ENCODE data around the gene THAP8. TPM values are rescaled to one million over a fixed set of nuclear protein-coding genes. Genes with fewer than 3 reads are reported as not detected.

THAP8 gene
- total and polyA plus RNA-seq, 10 of the 15 experiments (the other 5 are each of a cell fraction or from before 2014, with no cell fraction given): 0.24 to 4.4 (median 2.6) TPM

- no peak overlapping the region for H2AFZ ChIP-seq (ENCODE audit: control insufficient read depth, low read depth, low read length)
- ChIA-PET SMC1A (ENCODE audit: uncharacterized antibody, unreplicated experiment) (no interaction called here), RAD21 (ENCODE audit: unreplicated experiment) (no interaction called here), POLR2A (no interaction called here), CTCF (no interaction called here)
- peaks cover 8 to 34% of the 10 kb centered on the region in 2 experiments; a peak in 3 of 4 replicates for H3K36me3 ChIP-seq (ENCODE audit: control insufficient read depth in 2 of 2, insufficient read depth in 2 of 2, low read length in 1 of 2)
- intact Hi-C loops (cut with micrococcal nuclease; ENCODE audit: unreplicated experiment) (no loop called here), in situ Hi-C loops (cut with MboI) (no loop called here)
- H3K9me3 ChIP-seq (replicated peaks; ENCODE audit: control insufficient read depth, insufficient read depth, low read length): no peaks in the 10 kb centered on the region
- no peaks in the 10 kb centered on the region for H3K27me3 ChIP-seq (replicated peaks in 1 of 2; ENCODE audit: control insufficient read depth in 2 of 2, insufficient read depth in 2 of 2, low read length in 1 of 2)
- H3K9ac ChIP-seq (ENCODE audit: control insufficient read depth, insufficient read depth, low read length): no peak overlapping the region
- H3K4me1 ChIP-seq (ENCODE audit: control insufficient read depth, insufficient read depth, low read length): no peaks in the 10 kb centered on the region
- BruUV-seq (replicated peaks): no TSS peak
- no peak for DNase-seq (ENCODE audit: low read depth, low spot score)
- H3K4me2 ChIP-seq (ENCODE audit: control insufficient read depth, insufficient read depth): no peak overlapping the region
- ATAC-seq: no peak
- WGBS (ENCODE audit: insufficient coverage, insufficient replicate concordance, low lambda C conversion rate, missing lambda C conversion rate): 93% methylated on average over 11 of the region's 11 CpGs
- no peaks in the 10 kb centered on the region for H4K20me1 ChIP-seq (ENCODE audit: control insufficient read depth, insufficient read depth)
- H3K4me3 ChIP-seq: no peak overlapping the region
- FAIRE-seq: no peak
- no peaks in the 10 kb centered on the region for H3K79me2 ChIP-seq (ENCODE audit: control insufficient read depth, insufficient read depth, low read length)
- H3K27ac ChIP-seq (ENCODE audit: control insufficient read depth, insufficient read depth): no peak overlapping the region
- TF ChIP-seq TCF12 (IDR thresholded peaks at IDR 0.05; ENCODE audit: low read depth, low read length): no peak
- TF ChIP-seq RELB (IDR thresholded peaks at IDR 0.05; ENCODE audit: low read depth): no peak
- TF ChIP-seq SPI1 (IDR thresholded peaks at IDR 0.05; ENCODE audit: borderline replicate concordance, insufficient read depth, low read depth, low read length): no peak
- TF ChIP-seq HCFC1 (IDR thresholded peaks at IDR 0.05; ENCODE audit: low read length): no peak
- TF ChIP-seq NRF1 (conservative IDR thresholded peaks at IDR 0.05; ENCODE audit: low read depth, low read length): no peak
- TF ChIP-seq RBBP5 (conservative IDR thresholded peaks at IDR 0.05): no peak
- no peak for TF ChIP-seq SREBF2 (IDR thresholded peaks at IDR 0.05; ENCODE audit: low read length)
- TF ChIP-seq PAX8 (IDR thresholded peaks at IDR 0.05): no peak
These were observed 13.6 kb upstream of the THAP8 start for GRCh38 chr19:36067681-36068080.

- Histone ChIP-seq H3K4me1 (ENCODE audit: control insufficient read depth, insufficient read depth, low read length) (no peaks in the 10 kb centered on the region; the same call in 1 of the 2 replicates), H3K9ac (ENCODE audit: control insufficient read depth, insufficient read depth, low read length) (no peak overlapping the region), H3K4me2 (ENCODE audit: control insufficient read depth, insufficient read depth) (no peak overlapping the region), H3K4me3 (no peak overlapping the region), H3K9me3 (replicated peaks; ENCODE audit: control insufficient read depth, insufficient read depth, low read length) (no peaks in the 10 kb centered on the region), H3K79me2 (ENCODE audit: control insufficient read depth, insufficient read depth, low read length) (no peaks in the 10 kb centered on the region), H2AFZ (ENCODE audit: control insufficient read depth, low read depth, low read length) (no peak overlapping the region), H3K36me3 (ENCODE audit: control insufficient read depth in 2 of 2, insufficient read depth in 2 of 2, low read length in 1 of 2) (peaks cover 8 to 25% of the 10 kb centered on the region in 2 experiments), H4K20me1 (ENCODE audit: control insufficient read depth, insufficient read depth) (no peaks in the 10 kb centered on the region), H3K27ac (ENCODE audit: control insufficient read depth, insufficient read depth) (no peak overlapping the region), H3K27me3 (replicated peaks in 1 of 2; ENCODE audit: control insufficient read depth in 2 of 2, insufficient read depth in 2 of 2, low read length in 1 of 2) (no peaks in the 10 kb centered on the region)
- BruUV-seq (replicated peaks): no TSS peak
- POLR2A ChIA-PET: no interaction called here
- in situ Hi-C loops (cut with MboI) (no loop called here), intact Hi-C loops (cut with micrococcal nuclease; ENCODE audit: unreplicated experiment) (no loop called here)
- no peak for FAIRE-seq
- CTCF ChIA-PET: no interaction called here
- RAD21 ChIA-PET (ENCODE audit: unreplicated experiment): no interaction called here
- WGBS (ENCODE audit: insufficient coverage, insufficient replicate concordance, low lambda C conversion rate, missing lambda C conversion rate): 93% methylated on average over 8 of the region's 8 CpGs
- SMC1A ChIA-PET (ENCODE audit: uncharacterized antibody, unreplicated experiment): no interaction called here
- no peak for ATAC-seq
- DNase-seq (ENCODE audit: low read depth, low spot score): no peak
- TF ChIP-seq POLR2A (IDR thresholded peaks at IDR 0.05; ENCODE audit: low read depth, low read length) (no peak), ETV6 (conservative IDR thresholded peaks at IDR 0.05 in 1 of 2, IDR thresholded peaks at IDR 0.05 in 1 of 2; ENCODE audit: borderline replicate concordance in 1 of 2, low read depth in 1 of 2) (no peak), NR2C1 (IDR thresholded peaks at IDR 0.05) (no peak), MTA3 (IDR thresholded peaks at IDR 0.05; ENCODE audit: borderline replicate concordance, low read length) (no peak), SRF (IDR thresholded peaks at IDR 0.05; ENCODE audit: low read depth in 2 of 2, low read length in 2 of 2) (no peak), ZNF622 (IDR thresholded peaks at IDR 0.05) (no peak), MYB (IDR thresholded peaks at IDR 0.05; ENCODE audit: borderline replicate concordance, low read depth, low read length) (no peak), DPF2 (IDR thresholded peaks at IDR 0.05) (no peak), CEBPB (IDR thresholded peaks at IDR 0.05; ENCODE audit: borderline replicate concordance in 1 of 2, low read depth in 2 of 2, low read length in 2 of 2) (no peak), FOXM1 (IDR thresholded peaks at IDR 0.05; ENCODE audit: low read depth, low read length) (no peak)
- TF ChIP-seq, protein P1, sequence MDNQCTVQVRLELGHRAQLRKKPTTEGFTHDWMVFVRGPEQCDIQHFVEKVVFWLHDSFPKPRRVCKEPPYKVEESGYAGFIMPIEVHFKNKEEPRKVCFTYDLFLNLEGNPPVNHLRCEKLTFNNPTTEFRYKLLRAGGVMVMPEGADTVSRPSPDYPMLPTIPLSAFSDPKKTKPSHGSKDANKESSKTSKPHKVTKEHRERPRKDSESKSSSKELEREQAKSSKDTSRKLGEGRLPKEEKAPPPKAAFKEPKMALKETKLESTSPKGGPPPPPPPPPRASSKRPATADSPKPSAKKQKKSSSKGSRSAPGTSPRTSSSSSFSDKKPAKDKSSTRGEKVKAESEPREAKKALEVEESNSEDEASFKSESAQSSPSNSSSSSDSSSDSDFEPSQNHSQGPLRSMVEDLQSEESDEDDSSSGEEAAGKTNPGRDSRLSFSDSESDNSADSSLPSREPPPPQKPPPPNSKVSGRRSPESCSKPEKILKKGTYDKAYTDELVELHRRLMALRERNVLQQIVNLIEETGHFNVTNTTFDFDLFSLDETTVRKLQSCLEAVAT (IDR thresholded peaks at IDR 0.05): no peak
These were observed 10.7 kb upstream of the THAP8 start for GRCh38 chr19:36064826-36065225.
